AG09309 (cell line): ENCODE measurements around the gene DCUN1D3.

Experiments used
- DNase-seq: peaks from one replicate; pipeline ENCODE4 v3.0.0-alpha.2; 2010; ENCODE audit warnings: low read depth
- H3K4me3 ChIP-seq: 2 replicates; pipeline ENCODE4 v1.5.1; 2011; ENCODE audit warnings: mild to moderate bottlenecking, low read depth, low read length, moderate library complexity; ENCODE audit not compliant: control insufficient read depth
- TF ChIP-seq, protein P1 (sequence below): IDR thresholded peaks from 2 replicates; pipeline ENCODE4 v1.5.1; 2011; ENCODE audit warnings: mild to moderate bottlenecking, low read depth, low read length, inconsistent platforms; ENCODE audit not compliant: insufficient read depth, control insufficient read depth; ENCODE audit errors: missing control alignments

DCUN1D3 gene

DNA sequence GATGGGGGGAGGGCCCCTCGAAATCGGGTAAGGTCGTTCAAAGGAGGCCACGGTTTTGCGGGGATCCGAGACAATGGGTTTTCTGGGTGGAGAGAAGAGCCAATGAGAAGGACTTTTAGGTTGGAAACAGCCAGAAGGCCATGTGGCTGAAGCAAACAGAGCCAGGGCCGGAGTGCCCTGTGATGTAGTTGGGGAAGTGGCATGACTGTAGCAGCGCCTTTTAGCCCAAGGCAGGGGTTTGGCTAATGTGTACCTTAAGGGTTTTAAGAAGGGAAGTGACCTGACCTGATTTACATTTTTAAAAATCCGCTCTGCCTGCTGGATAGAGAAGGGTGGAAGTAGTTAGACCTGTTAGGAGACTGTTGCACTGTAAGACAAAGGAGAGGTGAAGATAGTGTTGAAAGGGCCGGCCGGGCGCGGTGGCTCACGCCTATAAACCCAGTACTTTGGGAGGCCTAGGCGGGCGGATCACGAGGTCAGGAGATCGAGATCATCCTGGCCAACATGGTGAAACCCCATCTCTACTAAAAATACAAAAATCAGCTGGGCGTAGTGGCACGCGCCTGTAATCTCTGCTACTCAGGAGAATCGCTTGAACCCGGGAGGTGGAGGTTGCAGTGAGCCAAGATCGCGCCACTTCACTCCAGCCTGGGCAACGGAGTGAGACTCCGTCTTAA, 1.4 kb upstream of the DCUN1D3 start:
- TF ChIP-seq, protein P1, sequence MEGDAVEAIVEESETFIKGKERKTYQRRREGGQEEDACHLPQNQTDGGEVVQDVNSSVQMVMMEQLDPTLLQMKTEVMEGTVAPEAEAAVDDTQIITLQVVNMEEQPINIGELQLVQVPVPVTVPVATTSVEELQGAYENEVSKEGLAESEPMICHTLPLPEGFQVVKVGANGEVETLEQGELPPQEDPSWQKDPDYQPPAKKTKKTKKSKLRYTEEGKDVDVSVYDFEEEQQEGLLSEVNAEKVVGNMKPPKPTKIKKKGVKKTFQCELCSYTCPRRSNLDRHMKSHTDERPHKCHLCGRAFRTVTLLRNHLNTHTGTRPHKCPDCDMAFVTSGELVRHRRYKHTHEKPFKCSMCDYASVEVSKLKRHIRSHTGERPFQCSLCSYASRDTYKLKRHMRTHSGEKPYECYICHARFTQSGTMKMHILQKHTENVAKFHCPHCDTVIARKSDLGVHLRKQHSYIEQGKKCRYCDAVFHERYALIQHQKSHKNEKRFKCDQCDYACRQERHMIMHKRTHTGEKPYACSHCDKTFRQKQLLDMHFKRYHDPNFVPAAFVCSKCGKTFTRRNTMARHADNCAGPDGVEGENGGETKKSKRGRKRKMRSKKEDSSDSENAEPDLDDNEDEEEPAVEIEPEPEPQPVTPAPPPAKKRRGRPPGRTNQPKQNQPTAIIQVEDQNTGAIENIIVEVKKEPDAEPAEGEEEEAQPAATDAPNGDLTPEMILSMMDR = no peak
- no peak for DNase-seq
- H3K4me3 ChIP-seq = peak overlapping the region; percentile 93

DNA sequence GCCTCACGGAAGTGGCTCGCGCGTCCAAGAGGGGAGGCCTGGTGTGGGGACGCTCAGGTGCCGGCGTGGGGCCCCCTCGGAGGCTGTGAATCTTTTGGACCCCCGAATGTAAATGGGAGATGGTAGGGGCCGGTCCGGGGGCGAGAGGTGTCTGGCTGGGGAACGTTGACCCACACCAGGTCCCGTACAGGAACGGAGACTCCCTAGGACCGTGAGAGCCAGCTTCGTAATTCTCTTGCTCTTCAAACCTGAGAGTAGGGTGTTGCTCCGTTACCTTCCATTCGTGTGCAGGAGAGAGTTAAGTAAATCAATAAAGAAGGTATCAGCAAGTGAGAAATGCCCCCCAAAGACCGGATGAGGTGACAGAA, 894 bp upstream of the DCUN1D3 start:
- no peak for DNase-seq
- H3K4me3 ChIP-seq = peak overlapping the region; percentile 93
- TF ChIP-seq, protein P1 = no peak

DNA sequence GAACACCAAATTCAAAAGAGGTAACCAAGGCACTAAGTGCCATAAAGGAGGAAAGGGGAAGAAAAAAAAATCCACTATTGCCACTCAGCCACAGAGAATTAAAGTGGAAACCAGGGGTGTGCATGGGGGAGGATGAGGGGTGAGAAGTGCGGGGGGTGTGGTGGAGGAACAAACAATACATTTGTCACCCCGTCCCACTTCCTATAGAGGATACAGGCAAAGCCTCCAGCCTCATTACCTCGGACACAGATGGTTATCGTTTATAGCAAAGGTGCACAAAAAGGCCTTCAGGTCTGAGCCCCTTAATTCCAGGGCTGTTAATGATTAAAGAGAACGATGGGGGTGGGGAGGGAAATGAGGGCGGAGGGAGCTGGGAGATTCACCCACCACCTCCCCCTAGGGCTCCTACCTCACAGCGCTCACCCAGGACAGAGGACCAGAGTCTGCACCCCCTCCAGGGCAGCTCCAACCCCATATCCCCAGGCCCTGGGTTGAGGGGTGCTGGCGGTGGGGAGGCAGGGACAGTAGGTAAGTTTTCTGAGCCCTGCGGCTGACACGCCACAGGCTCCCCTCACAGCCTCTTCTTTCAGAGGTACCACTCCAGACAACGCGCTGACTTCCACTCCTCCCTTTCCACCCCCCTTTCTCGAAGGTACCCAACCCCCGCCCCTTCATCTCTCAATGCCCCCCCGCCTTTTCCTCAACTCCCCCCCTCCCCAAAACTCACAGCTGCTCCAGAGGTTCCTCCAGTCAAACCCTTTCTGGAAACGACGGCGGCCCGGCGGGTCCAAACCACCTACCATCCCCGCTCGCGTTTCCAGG, 470 bp downstream of the DCUN1D3 start:
- TF ChIP-seq, protein P1 = no peak
- no peak for DNase-seq
- peak overlapping the region; percentile 93 for H3K4me3 ChIP-seq

DNA sequence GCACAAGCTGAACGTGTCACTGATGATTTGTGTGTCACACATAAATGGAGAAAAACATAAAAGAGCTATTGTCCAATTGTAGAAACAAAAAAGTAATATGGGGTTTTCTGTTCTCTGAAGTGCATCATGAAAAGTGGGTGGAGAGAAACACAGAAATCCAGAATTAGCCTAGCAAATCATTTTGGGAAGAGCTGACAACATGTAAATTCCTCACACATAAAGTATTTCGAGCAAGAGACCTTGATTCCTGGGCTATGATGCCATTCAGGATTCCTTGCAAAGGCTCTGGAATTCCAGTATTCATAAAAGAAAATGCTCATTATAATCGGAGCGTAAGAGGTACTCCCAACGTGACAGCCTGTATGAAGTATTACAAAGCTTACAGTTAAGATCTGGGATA, 1.1 kb downstream of the DCUN1D3 start:
- peak overlapping the region; percentile 93 for H3K4me3 ChIP-seq
- TF ChIP-seq, protein P1 = no peak
- no peak for DNase-seq

DNA sequence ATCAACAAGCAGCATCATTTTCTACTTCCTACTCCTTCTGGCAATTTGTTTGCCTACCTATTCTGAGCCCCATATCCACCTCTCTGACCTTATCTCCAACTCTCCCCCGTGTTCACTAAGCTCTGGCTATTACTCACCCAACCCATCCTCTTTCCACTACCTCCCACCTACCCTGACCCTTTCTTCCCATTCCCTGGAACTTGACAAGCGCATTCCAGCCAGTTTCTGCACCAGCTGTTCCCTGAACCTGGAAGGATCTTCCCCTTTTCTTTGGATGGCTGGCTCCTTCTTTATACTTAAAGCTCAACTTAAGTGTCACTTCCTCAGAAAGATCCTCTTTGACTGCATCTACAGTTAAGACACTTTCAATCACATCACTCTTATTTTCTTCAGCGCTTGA, 2.2 kb downstream of the DCUN1D3 start:
- no peak for DNase-seq
- TF ChIP-seq, protein P1 = no peak
- H3K4me3 ChIP-seq = peak overlapping the region; percentile 5

DNA sequence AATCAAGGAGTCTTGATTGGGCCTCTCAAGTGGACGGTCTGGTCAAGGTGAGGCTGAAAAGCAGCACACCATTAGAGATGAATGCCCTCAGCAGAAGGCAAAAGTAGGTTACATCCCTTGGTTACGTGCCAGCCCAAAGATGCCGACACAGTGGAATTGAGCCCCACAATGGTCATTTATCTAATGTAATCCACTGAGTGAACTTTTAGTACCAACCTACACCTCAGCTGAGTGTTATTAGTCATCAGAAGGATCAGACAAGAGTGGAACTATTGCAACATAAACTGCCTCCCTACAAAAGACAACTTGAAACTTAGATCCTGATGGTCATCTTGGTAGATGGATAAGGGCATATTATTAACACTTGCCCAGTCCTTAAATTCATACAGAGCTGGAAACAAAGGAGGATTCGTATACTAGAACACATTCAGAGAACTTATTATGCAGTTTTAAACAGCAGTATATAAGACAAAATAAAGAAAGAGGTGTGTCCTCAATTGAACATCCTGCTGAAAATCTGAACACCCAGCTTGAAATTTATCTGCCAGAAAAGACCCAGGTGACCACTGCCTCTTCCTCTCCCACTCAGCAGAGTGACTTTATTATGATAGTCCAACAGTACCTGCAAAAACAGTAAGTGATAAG, 2.8 kb downstream of the DCUN1D3 start:
- TF ChIP-seq, protein P1 = no peak
- no peak overlapping the region for H3K4me3 ChIP-seq
- no peak for DNase-seq
